Astrocyte of the hippocampus (primary cell): ENCODE results near the gene SULT4A1.

Experiments used
- DNase-seq: peaks from one replicate; pipeline ENCODE4 v3.0.0; 2011; ENCODE audit warnings: low read depth, low spot score

The SULT4A1 gene

GRCh38 chr22:43845981-43846380, 16.3 kb downstream of the SULT4A1 start:
- no peak for DNase-seq

GRCh38 chr22:43844560-43845545, 17.5 kb downstream of the SULT4A1 start:
- DNase-seq, result no peak

GRCh38 chr22:43843783-43844530, 18.4 kb downstream of the SULT4A1 start:
- no peak for DNase-seq

- no peak for DNase-seq
These were observed 20.6 kb downstream of the SULT4A1 start for GRCh38 chr22:43841742-43842141.

GRCh38 chr22:43840851-43841250, 21.5 kb downstream of the SULT4A1 start:
- no peak for DNase-seq

- DNase-seq, result no peak
These were observed 21.9 kb downstream of the SULT4A1 start for GRCh38 chr22:43840431-43840830.

GRCh38 chr22:43839781-43840180, 22.5 kb downstream of the SULT4A1 start:
- no peak for DNase-seq

GRCh38 chr22:43838571-43839307, 23.6 kb downstream of the SULT4A1 start:
- DNase-seq, result no peak

GRCh38 chr22:43838161-43838560, 24.2 kb downstream of the SULT4A1 start:
- DNase-seq, result no peak

GRCh38 chr22:43837666-43838065, 24.6 kb downstream of the SULT4A1 start:
- no peak for DNase-seq

- no peak for DNase-seq
These were observed 26.6 kb downstream of the SULT4A1 start for GRCh38 chr22:43835736-43836135.

- no peak for DNase-seq
These were observed 27.1 kb downstream of the SULT4A1 start for GRCh38 chr22:43835166-43835565.

GRCh38 chr22:43833286-43834240, 28.8 kb downstream of the SULT4A1 start:
- DNase-seq, result no peak

- no peak for DNase-seq
These were observed 29.7 kb downstream of the SULT4A1 start for GRCh38 chr22:43832393-43833265.

- no peak for DNase-seq
These were observed 30.5 kb downstream of the SULT4A1 start for GRCh38 chr22:43831561-43832392.

- DNase-seq, result no peak
These were observed 31.3 kb downstream of the SULT4A1 start for GRCh38 chr22:43830931-43831560.

GRCh38 chr22:43829904-43830851, 32.1 kb downstream of the SULT4A1 start:
- DNase-seq, result no peak
